SK-N-SH treated with all-trans-retinoic acid at 6 μM for 48 hours (cell line): Measurements from ENCODE around the gene ATF6.
A peak's percentile ranks its signal among the peaks of the same experiment; 100 is the strongest.

Experiments used
- ATAC-seq: fragments of 200-7000 bp; cut with Tn5 transposase; 3 replicates; pipeline ENCODE4 v1.9.1; 2020; ENCODE audit warnings: mild to moderate bottlenecking, moderate library complexity
- ARNTL ChIP-seq: fragments of 450-650 bp; formaldehyde crosslinking; IDR thresholded peaks from 2 replicates; pipeline ENCODE4 v1.5.0; 2020; ENCODE audit warnings: low read depth, mild to moderate bottlenecking, moderate library complexity, borderline replicate concordance
- BACH2 ChIP-seq: fragments of 250-450 bp; sonication (Bioruptor Pico); IDR thresholded peaks from 2 replicates; pipeline ENCODE4 v1.9.0; 2021; ENCODE audit warnings: mild to moderate bottlenecking, borderline replicate concordance
- CSDC2 ChIP-seq: fragments of 250-450 bp; sonication (Bioruptor Pico); IDR thresholded peaks from 2 replicates; pipeline ENCODE4 v1.5.0; 2020; ENCODE audit warnings: mild to moderate bottlenecking, moderate library complexity
- ISL1 ChIP-seq: fragments of 250-450 bp; sonication (Bioruptor Pico); IDR thresholded peaks from 2 replicates; pipeline ENCODE4 v2.1.2; 2022; ENCODE audit warnings: mild to moderate bottlenecking, moderate library complexity
- OSR1 ChIP-seq: fragments of 250-450 bp; sonication (Bioruptor Pico); IDR thresholded peaks from 2 replicates; pipeline ENCODE4 v1.8.0; 2022; ENCODE audit warnings: moderate library complexity, mild to moderate bottlenecking, inconsistent platforms
- RARB ChIP-seq: fragments of 250-450 bp; sonication (Bioruptor Pico); IDR thresholded peaks from 2 replicates; pipeline ENCODE4 v1.8.0; 2021; ENCODE audit warnings: mild to moderate bottlenecking, moderate library complexity
- SNAI2 ChIP-seq: fragments of 250-450 bp; sonication (Bioruptor Pico); IDR thresholded peaks from 2 replicates; pipeline ENCODE4 v1.5.0; 2020; ENCODE audit warnings: mild to moderate bottlenecking, moderate library complexity
- TCF4 ChIP-seq: fragments of 250-450 bp; sonication (Bioruptor Pico); IDR thresholded peaks from 2 replicates; pipeline ENCODE4 v1.8.0; 2021; ENCODE audit warnings: mild to moderate bottlenecking, moderate library complexity, borderline replicate concordance
- TOX ChIP-seq: fragments of 250-450 bp; sonication (Bioruptor Pico); IDR thresholded peaks from 2 replicates; pipeline ENCODE4 v1.8.0; 2021; ENCODE audit warnings: mild to moderate bottlenecking, moderate library complexity, borderline replicate concordance
- ZC3H10 ChIP-seq: fragments of 250-450 bp; sonication (Bioruptor Pico); IDR thresholded peaks from 2 replicates; pipeline ENCODE4 v1.5.1; 2021; ENCODE audit warnings: mild to moderate bottlenecking, moderate library complexity
- ZFP3 ChIP-seq: fragments of 250-450 bp; sonication (Bioruptor Pico); IDR thresholded peaks from 2 replicates; pipeline ENCODE4 v1.5.0; 2020; ENCODE audit warnings: mild to moderate bottlenecking, moderate library complexity
- ZFP30 ChIP-seq: fragments of 450-650 bp; formaldehyde crosslinking; IDR thresholded peaks from 2 replicates; pipeline ENCODE4 v1.5.0; 2022; ENCODE audit warnings: mild to moderate bottlenecking, moderate library complexity
- ZNF565 ChIP-seq: fragments of 450-650 bp; formaldehyde crosslinking; conservative IDR thresholded peaks from 2 replicates; pipeline ENCODE4 v1.5.0; 2020; ENCODE audit warnings: low read depth, mild to moderate bottlenecking, moderate library complexity
- ZNF70 ChIP-seq: fragments of 450-650 bp; formaldehyde crosslinking; IDR thresholded peaks from 2 replicates; pipeline ENCODE4 v1.5.0; 2020; ENCODE audit warnings: mild to moderate bottlenecking, moderate library complexity
- ZNF8 ChIP-seq: fragments of 450-650 bp; formaldehyde crosslinking; IDR thresholded peaks from 2 replicates; pipeline ENCODE4 v1.5.0; 2020; ENCODE audit warnings: mild to moderate bottlenecking, moderate library complexity
- TF ChIP-seq, protein P1 (sequence below): fragments of 250-450 bp; sonication (Bioruptor Pico); IDR thresholded peaks from 2 replicates; pipeline ENCODE4 v1.5.0; 2020; ENCODE audit warnings: mild to moderate bottlenecking, moderate library complexity
- TF ChIP-seq, protein P2 (sequence below): fragments of 250-450 bp; sonication (Bioruptor Pico); IDR thresholded peaks from 2 replicates; pipeline ENCODE4 v1.8.0; 2021; ENCODE audit warnings: low read depth, mild to moderate bottlenecking, moderate library complexity, borderline replicate concordance
- TF ChIP-seq, protein P3 (sequence below): fragments of 250-450 bp; sonication (Bioruptor Pico); IDR thresholded peaks from 2 replicates; pipeline ENCODE4 v1.8.0; 2020; ENCODE audit warnings: mild to moderate bottlenecking, moderate library complexity, borderline replicate concordance

Gene ATF6

DNA sequence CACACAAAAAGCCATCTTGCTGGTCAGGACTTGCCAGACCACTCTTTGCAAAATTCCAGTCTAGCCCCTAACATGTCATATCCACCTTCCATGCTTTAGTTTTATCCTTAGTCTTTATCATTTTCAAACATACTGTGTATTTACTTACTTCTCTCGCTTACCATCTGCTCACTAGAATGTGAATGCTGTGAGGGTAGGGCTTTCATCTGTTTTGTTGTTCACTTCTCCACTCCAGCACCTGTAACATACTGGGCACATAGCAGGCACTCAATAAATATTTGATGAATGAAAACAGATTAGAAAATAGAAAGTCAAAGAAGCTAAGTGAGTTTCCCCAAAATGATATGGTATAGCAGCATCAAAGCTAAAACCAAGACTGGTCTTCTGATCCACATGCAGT is 177.6 kb downstream of the ATF6 start (continued):
- TF ChIP-seq ZNF8 (CRISPR knock-in tag) = no peak
- TF ChIP-seq ZNF565 (CRISPR knock-in tag) = no peak
- TF ChIP-seq BACH2 (CRISPR knock-in tag) = no peak
- TF ChIP-seq, protein P1, sequence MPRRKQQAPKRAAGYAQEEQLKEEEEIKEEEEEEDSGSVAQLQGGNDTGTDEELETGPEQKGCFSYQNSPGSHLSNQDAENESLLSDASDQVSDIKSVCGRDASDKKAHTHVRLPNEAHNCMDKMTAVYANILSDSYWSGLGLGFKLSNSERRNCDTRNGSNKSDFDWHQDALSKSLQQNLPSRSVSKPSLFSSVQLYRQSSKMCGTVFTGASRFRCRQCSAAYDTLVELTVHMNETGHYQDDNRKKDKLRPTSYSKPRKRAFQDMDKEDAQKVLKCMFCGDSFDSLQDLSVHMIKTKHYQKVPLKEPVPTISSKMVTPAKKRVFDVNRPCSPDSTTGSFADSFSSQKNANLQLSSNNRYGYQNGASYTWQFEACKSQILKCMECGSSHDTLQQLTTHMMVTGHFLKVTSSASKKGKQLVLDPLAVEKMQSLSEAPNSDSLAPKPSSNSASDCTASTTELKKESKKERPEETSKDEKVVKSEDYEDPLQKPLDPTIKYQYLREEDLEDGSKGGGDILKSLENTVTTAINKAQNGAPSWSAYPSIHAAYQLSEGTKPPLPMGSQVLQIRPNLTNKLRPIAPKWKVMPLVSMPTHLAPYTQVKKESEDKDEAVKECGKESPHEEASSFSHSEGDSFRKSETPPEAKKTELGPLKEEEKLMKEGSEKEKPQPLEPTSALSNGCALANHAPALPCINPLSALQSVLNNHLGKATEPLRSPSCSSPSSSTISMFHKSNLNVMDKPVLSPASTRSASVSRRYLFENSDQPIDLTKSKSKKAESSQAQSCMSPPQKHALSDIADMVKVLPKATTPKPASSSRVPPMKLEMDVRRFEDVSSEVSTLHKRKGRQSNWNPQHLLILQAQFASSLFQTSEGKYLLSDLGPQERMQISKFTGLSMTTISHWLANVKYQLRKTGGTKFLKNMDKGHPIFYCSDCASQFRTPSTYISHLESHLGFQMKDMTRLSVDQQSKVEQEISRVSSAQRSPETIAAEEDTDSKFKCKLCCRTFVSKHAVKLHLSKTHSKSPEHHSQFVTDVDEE (CRISPR knock-in tag) = no peak
- TF ChIP-seq ZNF70 (CRISPR knock-in tag) = no peak

- TF ChIP-seq TCF4 (no peak), TOX (no peak), ISL1 (CRISPR knock-in tag) (no peak), SNAI2 (no peak), ZFP30 (CRISPR knock-in tag) (no peak)
- ATAC-seq = no peak
Measured at GRCh38 chr1:161944381-161944780, 178.3 kb downstream of the ATF6 start.

DNA sequence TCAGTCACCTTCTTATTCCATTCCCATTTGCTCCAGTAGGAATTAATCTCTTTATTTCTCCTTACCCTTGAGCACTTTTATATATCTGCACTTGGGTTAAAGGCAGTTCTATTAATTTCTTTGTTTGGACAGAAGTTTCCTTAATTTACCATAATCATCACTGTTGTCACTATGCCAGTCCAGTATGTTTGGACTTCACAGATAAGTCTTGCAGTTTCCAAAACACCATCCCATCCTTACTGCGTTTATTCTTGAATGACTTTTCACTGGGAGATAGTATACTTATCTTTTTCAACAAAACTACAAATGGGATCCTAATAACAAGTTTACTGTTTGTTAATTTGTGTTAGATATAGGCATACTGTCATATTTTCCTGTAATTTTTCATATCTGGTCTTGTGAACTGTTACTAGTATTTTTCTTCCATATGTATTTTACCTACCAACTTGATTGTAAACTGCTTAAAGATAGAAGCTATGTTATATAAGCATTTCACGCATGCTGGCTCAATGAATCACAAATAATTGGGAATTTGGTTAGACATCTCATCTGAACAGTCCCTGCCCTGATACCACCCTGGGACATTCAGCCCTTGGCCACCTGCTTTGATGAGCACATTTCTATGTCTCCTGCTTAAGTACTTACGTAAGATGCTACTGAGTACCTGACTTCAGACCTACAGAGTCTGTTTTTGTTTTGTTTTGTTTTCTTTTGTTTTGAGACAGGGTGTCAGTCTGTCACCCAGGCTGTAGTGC is 179.4 kb downstream of the ATF6 start:
- no peak for TF ChIP-seq TOX
- TF ChIP-seq TCF4 = no peak
- no peak for TF ChIP-seq RARB (CRISPR knock-in tag)
- no peak for ATAC-seq

GRCh38 chr1:161946071-161946987 is 180.2 kb downstream of the ATF6 start:
- TF ChIP-seq ARNTL (CRISPR knock-in tag) (no peak), CSDC2 (CRISPR knock-in tag) (no peak), ZNF8 (CRISPR knock-in tag) (no peak), ZC3H10 (CRISPR knock-in tag) (no peak), ZFP30 (CRISPR knock-in tag) (no peak), OSR1 (CRISPR knock-in tag) (no peak)
- TF ChIP-seq, protein P2, sequence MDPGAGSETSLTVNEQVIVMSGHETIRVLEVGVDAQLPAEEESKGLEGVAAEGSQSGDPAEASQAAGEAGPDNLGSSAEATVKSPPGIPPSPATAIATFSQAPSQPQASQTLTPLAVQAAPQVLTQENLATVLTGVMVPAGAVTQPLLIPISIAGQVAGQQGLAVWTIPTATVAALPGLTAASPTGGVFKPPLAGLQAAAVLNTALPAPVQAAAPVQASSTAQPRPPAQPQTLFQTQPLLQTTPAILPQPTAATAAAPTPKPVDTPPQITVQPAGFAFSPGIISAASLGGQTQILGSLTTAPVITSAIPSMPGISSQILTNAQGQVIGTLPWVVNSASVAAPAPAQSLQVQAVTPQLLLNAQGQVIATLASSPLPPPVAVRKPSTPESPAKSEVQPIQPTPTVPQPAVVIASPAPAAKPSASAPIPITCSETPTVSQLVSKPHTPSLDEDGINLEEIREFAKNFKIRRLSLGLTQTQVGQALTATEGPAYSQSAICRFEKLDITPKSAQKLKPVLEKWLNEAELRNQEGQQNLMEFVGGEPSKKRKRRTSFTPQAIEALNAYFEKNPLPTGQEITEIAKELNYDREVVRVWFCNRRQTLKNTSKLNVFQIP (CRISPR knock-in tag) = no peak
- peak; percentile 48; the same call in 2 of the 3 replicates for ATAC-seq

GRCh38 chr1:161948435-161948834 is 182.3 kb downstream of the ATF6 start:
- TF ChIP-seq TOX (no peak), OSR1 (CRISPR knock-in tag) (no peak), ARNTL (CRISPR knock-in tag) (no peak), BACH2 (CRISPR knock-in tag) (no peak), ZNF565 (CRISPR knock-in tag) (no peak), ISL1 (CRISPR knock-in tag) (no peak), ZC3H10 (CRISPR knock-in tag) (no peak), ZFP3 (CRISPR knock-in tag) (no peak)
- TF ChIP-seq, protein P1 (CRISPR knock-in tag) = no peak
- TF ChIP-seq, protein P2 (CRISPR knock-in tag) = no peak
- TF ChIP-seq, protein P3, sequence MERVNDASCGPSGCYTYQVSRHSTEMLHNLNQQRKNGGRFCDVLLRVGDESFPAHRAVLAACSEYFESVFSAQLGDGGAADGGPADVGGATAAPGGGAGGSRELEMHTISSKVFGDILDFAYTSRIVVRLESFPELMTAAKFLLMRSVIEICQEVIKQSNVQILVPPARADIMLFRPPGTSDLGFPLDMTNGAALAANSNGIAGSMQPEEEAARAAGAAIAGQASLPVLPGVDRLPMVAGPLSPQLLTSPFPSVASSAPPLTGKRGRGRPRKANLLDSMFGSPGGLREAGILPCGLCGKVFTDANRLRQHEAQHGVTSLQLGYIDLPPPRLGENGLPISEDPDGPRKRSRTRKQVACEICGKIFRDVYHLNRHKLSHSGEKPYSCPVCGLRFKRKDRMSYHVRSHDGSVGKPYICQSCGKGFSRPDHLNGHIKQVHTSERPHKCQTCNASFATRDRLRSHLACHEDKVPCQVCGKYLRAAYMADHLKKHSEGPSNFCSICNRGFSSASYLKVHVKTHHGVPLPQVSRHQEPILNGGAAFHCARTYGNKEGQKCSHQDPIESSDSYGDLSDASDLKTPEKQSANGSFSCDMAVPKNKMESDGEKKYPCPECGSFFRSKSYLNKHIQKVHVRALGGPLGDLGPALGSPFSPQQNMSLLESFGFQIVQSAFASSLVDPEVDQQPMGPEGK (CRISPR knock-in tag) = no peak
- ATAC-seq = no peak
